C1 segment of cervical spinal cord (tissue), 14 donors: Measurements from ENCODE around the gene BRWD1.
"Not testable (repeated sequence)": the region's sequence is repeated elsewhere in the genome, so short reads cannot be mapped to it uniquely, and the experiment has no call there.

Experiments used
- DNase-seq, 14 donors: peaks; one replicate each; lab custom pipeline; 2025; lab: John Stamatoyannopoulos, UW

The BRWD1 gene

DNA sequence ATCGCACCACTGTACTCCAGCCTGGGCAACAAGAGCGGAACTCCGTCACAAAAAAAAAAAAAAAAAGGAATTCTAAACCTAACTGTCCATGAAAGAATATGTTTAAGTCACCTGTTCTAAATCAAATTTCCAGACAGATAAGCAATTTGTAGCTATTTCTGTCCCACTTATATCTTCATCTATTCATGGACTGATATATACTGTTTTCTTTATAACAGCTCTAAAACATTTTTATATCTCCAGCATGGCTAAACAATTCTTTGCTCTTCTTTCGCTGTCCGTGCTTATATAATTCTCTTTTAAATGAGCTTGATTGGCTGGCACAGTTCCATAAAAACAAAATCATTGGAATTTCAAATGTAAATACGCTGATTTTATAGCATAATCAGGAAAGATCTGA is 30.5 kb downstream of the BRWD1 start:
- no peak for DNase-seq

DNA sequence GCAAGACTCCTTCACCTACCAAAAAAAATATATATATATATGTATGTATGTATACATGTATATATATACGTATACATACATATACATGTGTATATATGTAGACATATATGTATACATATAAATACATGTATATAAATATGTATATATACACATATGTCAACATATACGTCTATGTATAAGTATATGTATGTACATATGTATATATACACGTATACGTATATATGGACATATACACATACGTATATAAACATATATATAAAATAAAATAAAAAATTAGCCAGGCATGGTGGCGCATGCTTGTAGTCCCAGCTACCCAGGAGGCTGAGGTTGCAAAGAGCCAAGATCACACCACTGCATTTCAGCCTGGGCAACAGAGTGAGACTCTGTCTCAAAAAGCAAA is 31.6 kb downstream of the BRWD1 start:
- DNase-seq = no peak

DNA sequence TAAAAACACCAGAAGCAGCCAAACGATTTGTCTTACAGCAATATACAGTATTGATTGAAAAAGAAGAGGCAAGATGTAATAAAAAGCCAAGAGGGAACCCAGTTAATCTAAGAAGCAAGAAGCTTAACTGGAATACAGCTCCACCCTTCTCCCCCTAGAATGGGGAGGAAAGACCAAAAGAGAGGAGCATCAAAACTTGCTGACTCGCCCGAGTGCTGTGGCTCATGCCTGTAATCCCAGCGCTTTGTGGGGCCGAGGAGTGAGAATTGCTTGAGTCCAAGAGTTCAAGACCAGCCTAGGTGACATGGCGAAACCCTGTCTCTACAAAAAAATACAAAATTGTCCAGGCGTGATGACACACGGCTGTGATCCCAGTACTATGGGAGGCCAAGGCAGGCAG is 32.2 kb downstream of the BRWD1 start:
- DNase-seq = no peak

GRCh38 chr21:39269620-39270019 is 43.8 kb downstream of the BRWD1 start:
- no peak for DNase-seq

- no peak for DNase-seq
Observed at GRCh38 chr21:39265603-39266002, 47.8 kb downstream of the BRWD1 start.

DNA sequence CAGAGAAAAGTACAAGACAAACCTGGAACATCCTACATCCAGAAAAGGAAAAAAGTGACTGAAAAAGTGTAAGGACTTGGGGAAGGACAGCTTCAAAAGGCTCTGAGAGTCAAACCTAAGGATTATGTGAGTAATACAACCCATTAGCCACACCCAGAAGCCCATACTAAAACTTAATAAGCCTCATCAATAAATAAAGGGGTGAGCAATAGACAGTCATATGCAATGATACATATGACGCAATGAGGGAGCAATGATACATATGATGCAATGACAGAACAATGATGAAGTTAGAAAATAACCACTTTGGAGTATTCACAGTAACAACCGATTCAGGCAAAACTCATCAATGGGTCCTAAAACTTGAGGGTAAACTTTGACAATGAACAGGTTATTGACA is 50.1 kb downstream of the BRWD1 start:
- no peak for DNase-seq

DNA sequence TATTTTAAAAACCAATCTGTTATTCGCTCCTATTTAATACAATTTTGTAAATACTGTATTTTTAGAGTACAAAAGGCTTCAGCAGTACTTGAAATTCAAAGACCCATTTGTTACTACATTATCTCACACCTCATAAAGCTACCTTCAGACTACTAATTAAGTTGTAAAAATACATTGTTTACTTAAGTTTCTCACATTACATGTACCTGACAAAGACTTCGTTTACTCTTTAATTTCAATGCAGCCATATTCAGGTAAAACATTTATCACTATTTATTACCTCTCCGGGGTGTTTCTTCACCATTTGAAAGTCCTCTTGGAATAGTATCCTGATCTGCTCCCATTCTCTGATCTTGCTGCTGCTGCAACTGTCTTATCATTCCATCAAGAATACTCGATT is 55.2 kb downstream of the BRWD1 start:
- DNase-seq = no peak

DNA sequence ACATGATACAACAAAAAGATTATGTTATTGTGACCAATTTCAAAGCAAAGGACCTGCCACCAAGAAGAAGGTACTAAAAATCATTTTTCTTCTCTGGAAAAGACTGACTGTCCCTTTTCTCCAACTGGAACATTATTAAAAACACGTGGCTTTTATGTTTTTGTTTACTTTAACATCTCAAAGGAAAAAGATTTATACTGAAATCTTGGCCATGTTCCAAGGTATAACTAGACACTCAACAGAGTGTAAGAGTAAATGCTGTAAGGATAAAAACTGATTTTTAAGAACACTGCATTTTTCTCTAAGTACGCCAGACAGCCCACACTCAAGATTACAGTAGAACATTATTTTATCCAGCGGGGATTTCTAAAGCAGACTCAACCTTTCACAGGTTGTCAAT is 62.1 kb downstream of the BRWD1 start:
- DNase-seq = no peak

- DNase-seq = no peak
Observed at GRCh38 chr21:39238275-39238674, 75.2 kb downstream of the BRWD1 start.

DNA sequence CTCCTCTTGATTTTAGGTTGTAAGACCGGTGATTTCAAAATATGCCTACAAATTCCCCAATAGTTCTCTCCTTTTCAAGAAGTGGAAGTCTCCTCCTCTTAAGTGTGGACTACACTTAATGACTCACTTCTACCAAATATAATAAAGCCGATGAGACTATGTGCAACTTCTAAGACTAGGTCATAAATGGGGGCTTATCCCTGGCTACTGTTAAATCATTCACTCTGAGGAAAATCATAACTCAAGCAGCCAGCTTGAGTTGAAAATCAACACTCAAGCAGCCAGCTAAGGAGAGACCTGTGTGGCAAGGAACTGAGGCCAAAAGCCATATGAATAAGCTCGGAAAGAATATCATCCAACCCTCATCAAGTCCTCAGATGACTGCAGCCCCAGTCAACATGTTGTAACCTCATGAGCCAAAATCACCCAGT is 80.6 kb downstream of the BRWD1 start:
- no peak for DNase-seq

DNA sequence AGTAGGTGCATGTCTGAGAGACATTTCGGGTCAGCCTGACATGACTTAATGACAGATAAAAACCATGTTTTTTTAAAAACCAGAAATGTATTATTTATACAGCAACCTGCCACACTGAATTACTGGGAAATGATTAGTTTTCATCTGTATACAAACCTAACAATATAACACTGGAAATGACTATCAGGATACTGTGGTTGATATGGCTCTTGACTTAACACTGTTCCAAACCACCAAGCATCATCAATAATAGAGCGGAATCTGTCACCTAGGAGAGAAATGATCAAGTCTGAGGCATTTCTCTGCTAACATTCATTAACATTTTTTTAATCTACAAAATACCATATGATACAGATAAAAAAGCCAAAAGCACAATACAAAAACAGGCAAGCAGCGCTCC is 88.5 kb downstream of the BRWD1 start:
- no peak for DNase-seq

GRCh38 chr21:39221997-39222486 is 91.4 kb downstream of the BRWD1 start:
- no peak for DNase-seq

GRCh38 chr21:39221282-39221996 is 92.0 kb downstream of the BRWD1 start:
- no peak for DNase-seq

DNA sequence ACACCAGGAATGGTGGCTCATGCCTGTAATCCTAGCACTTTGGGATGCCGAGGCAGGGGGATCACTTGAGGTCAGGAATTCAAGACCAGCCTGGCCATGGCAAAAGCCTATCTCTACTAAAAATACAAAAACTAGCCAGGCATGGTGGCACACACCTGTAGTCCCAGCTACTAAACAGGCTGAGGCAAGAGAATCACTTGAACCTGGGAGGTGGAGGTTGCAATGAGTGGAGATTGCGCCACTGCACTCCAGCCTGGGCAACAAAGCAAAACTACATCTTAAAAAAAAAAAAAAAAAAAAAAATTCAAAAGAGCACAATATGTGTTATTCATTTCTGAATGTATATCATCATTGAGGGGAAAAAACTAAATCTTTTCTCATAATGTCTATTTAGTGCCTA is 92.6 kb downstream of the BRWD1 start:
- DNase-seq = not testable (repeated sequence)

DNA sequence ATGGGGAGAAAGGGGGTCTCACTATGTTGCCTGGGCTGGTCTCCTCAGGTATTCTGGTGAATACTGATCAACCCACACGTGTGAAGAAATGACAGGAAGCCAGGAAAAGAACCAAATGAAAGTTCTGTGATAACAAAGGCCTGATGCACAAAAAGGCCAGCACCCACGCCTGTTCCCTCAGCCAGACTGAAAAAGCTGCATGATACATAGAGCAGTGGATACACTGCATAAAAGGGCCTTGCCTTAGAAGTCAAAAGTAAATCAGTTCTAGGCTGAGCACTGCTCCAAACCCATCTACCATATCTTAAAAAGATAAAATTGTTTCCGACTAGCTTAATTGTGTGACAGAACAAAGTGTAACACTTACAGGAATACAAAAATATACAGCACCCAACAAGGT is 93.3 kb downstream of the BRWD1 start:
- no peak for DNase-seq

DNA sequence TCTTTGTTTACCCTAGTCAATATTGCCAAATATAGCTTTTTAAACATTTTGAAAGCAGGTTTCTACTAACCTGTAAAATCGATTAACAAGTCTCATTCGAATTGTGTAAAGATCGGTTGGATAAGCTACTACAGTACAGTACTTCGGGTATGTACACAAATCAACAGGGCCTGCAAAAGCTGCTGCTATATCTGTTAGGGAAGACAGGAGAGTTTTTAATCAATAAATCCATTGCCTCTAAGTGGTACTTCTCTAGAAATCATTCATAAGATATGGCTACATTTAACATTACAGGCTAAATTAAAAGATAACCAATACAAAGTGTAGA is 95.4 kb downstream of the BRWD1 start:
- no peak for DNase-seq

DNA sequence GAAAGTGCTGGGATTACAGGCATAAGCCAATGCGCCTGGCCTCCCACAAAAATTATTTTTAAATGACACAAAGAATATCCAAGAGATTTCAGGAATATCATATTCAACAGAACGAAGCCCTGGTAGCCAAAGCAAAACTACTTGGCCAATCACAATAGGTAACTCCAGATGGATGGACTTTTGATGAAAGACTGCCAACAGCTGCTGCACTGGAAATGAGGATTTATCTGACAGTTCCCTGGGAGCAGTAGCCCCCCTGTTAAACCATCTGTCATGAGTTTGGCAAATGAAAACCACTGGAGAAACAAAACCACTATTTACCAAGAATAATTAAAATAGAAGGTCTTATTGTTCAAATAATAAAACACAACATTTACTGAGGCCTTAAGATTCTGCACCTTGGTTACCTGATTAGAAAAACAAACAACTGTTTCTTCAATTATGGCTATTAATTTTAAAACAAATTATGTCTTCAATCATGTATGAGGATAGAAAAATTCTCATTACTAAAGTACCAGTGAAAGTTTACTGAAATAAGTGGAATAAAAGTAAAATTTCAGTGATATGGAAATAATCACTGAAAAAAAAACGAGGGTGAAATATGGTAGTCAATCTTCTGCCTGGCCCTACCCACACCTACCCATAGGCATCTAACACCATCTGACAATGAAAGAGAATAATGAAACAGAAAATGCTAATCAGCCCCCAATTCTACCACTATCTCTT is 95.9 kb downstream of the BRWD1 start:
- DNase-seq = no peak

DNA sequence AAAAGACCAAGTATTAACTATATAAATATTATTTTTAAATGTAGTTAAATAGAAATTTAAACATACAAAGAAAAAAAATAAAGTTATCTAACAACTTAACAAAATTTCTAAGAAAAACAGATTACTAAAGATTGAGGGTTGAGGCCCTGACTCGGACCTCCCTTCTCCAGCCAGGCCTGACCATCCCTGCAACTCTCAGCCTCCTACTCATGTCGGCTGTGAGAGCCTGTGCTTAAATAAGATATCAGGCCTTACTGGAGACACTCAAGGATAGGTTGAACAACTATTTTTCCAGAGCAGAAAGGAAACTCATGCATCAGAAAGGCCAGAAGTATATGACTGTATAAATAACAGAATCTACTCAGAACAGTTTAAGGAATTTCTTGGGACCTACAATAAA is 97.1 kb downstream of the BRWD1 start:
- no peak for DNase-seq

DNA sequence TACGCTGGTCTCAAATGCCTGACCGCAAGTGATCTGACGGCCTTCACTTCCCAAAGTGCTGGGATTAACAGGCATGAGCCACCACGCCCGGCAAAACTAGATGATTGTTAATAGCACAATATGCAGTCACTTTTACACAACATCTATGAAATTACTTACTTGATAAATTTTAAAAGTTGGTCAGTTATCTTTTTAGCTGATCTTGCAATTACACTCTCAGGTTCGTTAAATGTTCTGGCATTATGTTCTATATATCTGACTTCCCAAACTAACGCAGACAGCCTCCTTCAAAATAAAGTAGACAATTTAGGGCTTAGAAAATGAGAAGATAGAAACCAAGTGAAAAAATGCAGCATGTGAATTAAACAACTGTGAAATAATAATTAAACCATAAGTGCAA is 98.4 kb downstream of the BRWD1 start:
- DNase-seq = no peak

DNA sequence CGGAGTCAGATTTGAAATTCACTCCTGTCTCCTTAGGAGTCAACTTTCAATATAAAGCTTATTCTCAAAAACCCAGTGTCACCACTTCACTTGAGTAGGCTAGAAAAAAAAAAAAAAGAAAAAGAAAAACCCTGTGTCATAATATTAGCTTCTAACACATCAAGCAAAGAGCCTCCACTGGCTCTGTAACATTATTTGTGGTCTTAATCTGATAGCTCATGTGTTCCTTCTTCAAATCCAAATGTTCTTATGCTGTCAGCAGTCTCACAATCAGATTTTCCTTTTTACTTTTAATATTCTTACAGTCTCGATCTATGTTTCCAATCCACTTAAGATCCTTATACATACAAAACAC is 104.1 kb downstream of the BRWD1 start:
- DNase-seq = no peak

- DNase-seq = no peak
Observed at GRCh38 chr21:39208624-39209333, 104.7 kb downstream of the BRWD1 start.

DNA sequence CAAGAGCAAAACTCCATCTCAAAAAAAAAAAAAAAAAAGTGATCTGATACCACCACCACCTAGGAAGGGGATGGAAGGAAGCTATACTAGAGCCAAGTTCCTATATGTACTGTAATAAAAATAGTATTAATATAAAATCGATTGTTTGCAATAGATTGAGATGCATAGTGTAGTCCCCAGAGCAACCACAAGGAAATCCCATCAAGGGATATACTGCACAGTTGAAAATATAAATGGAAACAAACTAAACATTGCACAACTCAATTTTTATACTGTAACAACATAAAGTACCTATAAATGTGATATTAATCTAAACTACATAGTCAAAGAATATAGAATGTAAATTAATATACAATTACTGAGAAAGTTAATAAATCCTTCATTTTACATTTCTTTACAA is 109.3 kb downstream of the BRWD1 start:
- no peak for DNase-seq

- DNase-seq = no peak
Observed at GRCh38 chr21:39198800-39199199, 114.6 kb downstream of the BRWD1 start.
